Kidney (tissue), 14 donors: ENCODE results near the gene SPPL2A. TPM values are rescaled to one million over a fixed set of nuclear protein-coding genes. Genes with fewer than 3 reads are reported as not detected.

ENCODE experiments used
- DNase-seq, 5 donors: peaks; one replicate each; pipeline ENCODE4 v3.0.0-alpha.2; 2013 to 2020
- FAIRE-seq: peaks from 2 replicates; lab custom pipeline; 2012; peaks lifted over from hg19 to GRCh38; lab: Jason Lieb, UNC
- H3K27ac ChIP-seq, 2 donors: one replicate each; pipeline ENCODE4 v1.7.0; 2013; ENCODE audit warnings: low read depth in 2 of 2, low read length in 2 of 2, inconsistent platforms in 1 of 2
- H3K27me3 ChIP-seq: one replicate; pipeline ENCODE4 v1.7.1; 2013; ENCODE audit warnings: low read length, inconsistent platforms; ENCODE audit not compliant: control insufficient read depth, insufficient read depth
- H3K36me3 ChIP-seq, 3 donors: one replicate each; pipeline versions ENCODE4 v1.7.0 to v1.7.1; 2013; ENCODE audit warnings: low read length in 3 of 3, control low read depth in 1 of 3, inconsistent platforms in 1 of 3; ENCODE audit not compliant: insufficient read depth in 3 of 3, control insufficient read depth in 2 of 3
- H3K4me1 ChIP-seq, 3 donors: one replicate each; pipeline versions ENCODE4 v1.7.0 to v1.7.1; 2013; ENCODE audit warnings: low read length in 3 of 3, inconsistent platforms in 1 of 3, low read depth in 1 of 3; ENCODE audit not compliant: control insufficient read depth in 2 of 3, insufficient read depth in 2 of 3
- H3K4me3 ChIP-seq, 3 donors: one replicate each; pipeline versions ENCODE4 v1.7.0 to v1.8.1; 2013; ENCODE audit warnings: low read length in 3 of 3, control low read depth in 1 of 3, inconsistent platforms in 1 of 3
- H3K9ac ChIP-seq, 3 donors: one replicate each; pipeline versions ENCODE4 v1.7.0 to v1.7.1; 2013; ENCODE audit warnings: low read length in 3 of 3, control low read depth in 1 of 3, inconsistent platforms in 1 of 3
- H3K9me3 ChIP-seq, 3 donors: one replicate each; pipeline versions ENCODE4 v1.7.0 to v1.7.1; 2013; ENCODE audit warnings: low read length in 3 of 3, control low read depth in 1 of 3, inconsistent platforms in 1 of 3; ENCODE audit not compliant: control insufficient read depth in 2 of 3, insufficient read depth in 1 of 3
- intact Hi-C: fragments of 100-400 bp; cut with DNase I; formaldehyde crosslinking; loops from one replicate; pipeline ENCODE4 v1.11.1; 2022
- polyA plus RNA-seq: library from polyadenylated mRNA; stranded (reverse); fragments of 350-450 nt; fragmentation: Illumina TruSeq; extraction: RNeasy Lipid Tissue Mini Kit (QIAGEN cat#74804); gene quantifications from one replicate; pipeline ENCODE4 v1.2.3, GENCODE V29; 2014; ENCODE audit warnings: low read depth, low replicate concordance; ENCODE audit not compliant: insufficient read depth
- total RNA-seq: library from RNA; stranded (reverse); fragmentation: NEBNext Ultra II Directional; extraction: Animal tissue kit (Norgen Biotek cat#: 25700); gene quantifications from one replicate; pipeline ENCODE4 v1.2.1, GENCODE V29; 2021
- TF ChIP-seq, protein P1 (sequence below): IDR thresholded peaks from 3 replicates; pipeline ENCODE4 v1.5.1; 2012; ENCODE audit warnings: mild to moderate bottlenecking, moderate library complexity, borderline replicate concordance; ENCODE audit not compliant: insufficient read depth; ENCODE audit errors: extremely low read depth
- donor health status: control.
- donor health status: control.
- donor health status: control.
- donor health status: control.
- donor health status: control.
- donor health status: DM: yes; HTN: yes; CAD: no.
- donor health status: Normal renal cell carcinoma (clear cell type).

SPPL2A gene
- total and polyA plus RNA-seq, 2 donors from 2014 or later: 53.3 to 134 TPM

DNA sequence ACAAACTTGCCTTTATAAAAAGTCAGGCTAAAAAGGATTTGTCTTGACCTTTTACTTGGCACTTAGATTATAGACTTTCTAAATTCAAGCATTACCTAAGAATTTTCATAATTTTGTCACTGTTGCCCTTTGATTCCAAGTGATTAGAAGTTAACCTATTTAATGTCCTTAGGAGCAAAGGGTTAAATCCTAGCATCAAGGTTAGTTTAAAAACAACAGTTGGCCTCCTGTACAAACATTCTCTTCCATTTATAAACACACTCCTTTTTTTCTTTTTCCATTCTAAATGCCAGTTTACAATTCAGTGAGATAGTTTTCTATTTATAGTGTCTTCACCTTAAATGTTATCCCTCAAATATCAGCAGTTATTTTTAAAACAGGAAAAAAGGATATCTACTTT, 18.4 kb upstream of the SPPL2A start:
- no peaks in the 10 kb centered on the region for H3K36me3 ChIP-seq
- FAIRE-seq (no peak), DNase-seq (no peak)
- TF ChIP-seq, protein P1, sequence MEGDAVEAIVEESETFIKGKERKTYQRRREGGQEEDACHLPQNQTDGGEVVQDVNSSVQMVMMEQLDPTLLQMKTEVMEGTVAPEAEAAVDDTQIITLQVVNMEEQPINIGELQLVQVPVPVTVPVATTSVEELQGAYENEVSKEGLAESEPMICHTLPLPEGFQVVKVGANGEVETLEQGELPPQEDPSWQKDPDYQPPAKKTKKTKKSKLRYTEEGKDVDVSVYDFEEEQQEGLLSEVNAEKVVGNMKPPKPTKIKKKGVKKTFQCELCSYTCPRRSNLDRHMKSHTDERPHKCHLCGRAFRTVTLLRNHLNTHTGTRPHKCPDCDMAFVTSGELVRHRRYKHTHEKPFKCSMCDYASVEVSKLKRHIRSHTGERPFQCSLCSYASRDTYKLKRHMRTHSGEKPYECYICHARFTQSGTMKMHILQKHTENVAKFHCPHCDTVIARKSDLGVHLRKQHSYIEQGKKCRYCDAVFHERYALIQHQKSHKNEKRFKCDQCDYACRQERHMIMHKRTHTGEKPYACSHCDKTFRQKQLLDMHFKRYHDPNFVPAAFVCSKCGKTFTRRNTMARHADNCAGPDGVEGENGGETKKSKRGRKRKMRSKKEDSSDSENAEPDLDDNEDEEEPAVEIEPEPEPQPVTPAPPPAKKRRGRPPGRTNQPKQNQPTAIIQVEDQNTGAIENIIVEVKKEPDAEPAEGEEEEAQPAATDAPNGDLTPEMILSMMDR: no peak
- H3K27ac ChIP-seq: peak overlapping the region in 1 of 2 donors; percentile 59
- peaks cover 0 to 3% (median 0%) of the 10 kb centered on the region in 3 donors for H3K4me1 ChIP-seq
- intact Hi-C loops: no loop called here
- no peaks in the 10 kb centered on the region for H3K27me3 ChIP-seq
- no peaks in the 10 kb centered on the region for H3K9me3 ChIP-seq
- H3K9ac ChIP-seq: no peak overlapping the region
- no peak overlapping the region for H3K4me3 ChIP-seq

DNA sequence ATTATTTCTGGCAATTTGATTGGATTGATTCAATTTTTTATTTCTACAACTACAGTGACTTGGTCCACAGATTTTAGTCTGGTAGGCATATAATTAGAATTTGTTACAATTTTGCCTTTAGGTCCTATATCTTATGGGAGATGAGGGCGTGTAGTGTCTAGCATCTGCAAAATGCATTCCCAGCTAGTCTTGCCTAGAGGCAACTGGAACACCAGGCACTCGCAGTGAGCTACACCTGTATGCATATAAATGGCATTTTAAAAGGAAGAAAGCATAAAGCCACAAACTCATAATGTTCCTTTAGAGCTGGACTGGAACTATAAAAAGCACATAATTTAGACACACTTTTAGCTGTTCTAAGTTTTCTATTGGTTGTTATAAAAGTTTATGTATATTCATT, 17.9 kb upstream of the SPPL2A start:
- peaks cover 0 to 3% (median 0%) of the 10 kb centered on the region in 3 donors for H3K4me1 ChIP-seq
- no peak overlapping the region for H3K4me3 ChIP-seq
- no peak for DNase-seq
- no peaks in the 10 kb centered on the region for H3K27me3 ChIP-seq
- H3K9ac ChIP-seq: no peak overlapping the region
- no peaks in the 10 kb centered on the region for H3K36me3 ChIP-seq
- intact Hi-C loops: no loop called here
- TF ChIP-seq, protein P1: no peak
- H3K9me3 ChIP-seq: no peaks in the 10 kb centered on the region
- H3K27ac ChIP-seq: peak overlapping the region in 1 of 2 donors; percentile 59
- FAIRE-seq: no peak

DNA sequence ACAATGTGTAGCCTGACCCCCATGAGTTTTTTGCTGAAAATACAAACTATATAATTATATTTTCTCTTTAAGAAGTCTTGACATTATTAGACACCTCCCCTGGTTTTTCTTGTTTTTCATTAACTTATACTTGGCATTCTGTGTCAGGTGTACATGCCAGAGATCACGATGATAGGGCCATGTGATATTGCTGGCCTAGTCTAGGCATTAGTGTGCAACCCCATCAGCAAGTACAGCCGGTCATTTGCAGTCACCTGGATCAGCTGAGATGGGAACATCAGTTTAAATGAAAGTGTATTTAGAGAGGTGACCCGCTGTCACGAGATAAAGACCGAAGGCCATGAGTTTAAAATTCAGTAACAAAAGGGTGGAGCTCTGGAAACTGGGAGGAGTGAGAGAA, 12.6 kb upstream of the SPPL2A start:
- Histone ChIP-seq H3K4me1 (no peaks in the 10 kb centered on the region), H3K9ac (no peak overlapping the region), H3K9me3 (no peaks in the 10 kb centered on the region), H3K4me3 (no peak overlapping the region), H3K36me3 (no peaks in the 10 kb centered on the region), H3K27ac (no peak overlapping the region), H3K27me3 (no peaks in the 10 kb centered on the region)
- TF ChIP-seq, protein P1: no peak
- peak; percentile 62 for FAIRE-seq
- intact Hi-C loops: no loop called here
- DNase-seq: peak in 1 of 5 donors; percentile 45

DNA sequence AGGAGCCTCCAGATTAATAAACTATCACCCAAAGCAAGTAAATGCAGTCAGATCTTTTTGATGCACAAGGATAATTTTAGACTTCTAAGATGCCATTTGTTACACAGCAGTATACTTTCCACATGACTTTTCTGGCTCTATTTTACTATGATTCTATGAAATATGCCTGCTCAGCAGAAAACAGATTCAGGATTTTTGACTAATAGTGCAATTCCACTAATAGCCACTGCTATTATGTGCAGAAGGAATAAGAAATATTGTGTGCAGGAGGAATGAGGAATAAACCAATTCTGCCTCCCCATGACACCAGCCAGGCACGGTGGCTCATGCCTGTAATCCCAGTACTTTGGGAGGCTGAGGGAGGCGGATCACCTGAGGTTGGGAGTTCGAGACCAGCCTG, 11.5 kb upstream of the SPPL2A start:
- H3K27me3 ChIP-seq: no peaks in the 10 kb centered on the region
- H3K9ac ChIP-seq: no peak overlapping the region
- TF ChIP-seq, protein P1: no peak
- H3K4me3 ChIP-seq: no peak overlapping the region
- no peaks in the 10 kb centered on the region for H3K9me3 ChIP-seq
- no peak for DNase-seq
- FAIRE-seq: no peak
- H3K27ac ChIP-seq: no peak overlapping the region
- H3K4me1 ChIP-seq: no peaks in the 10 kb centered on the region
- intact Hi-C loops: no loop called here
- no peaks in the 10 kb centered on the region for H3K36me3 ChIP-seq
